Tibial nerve (tissue), 4 donors: ENCODE measurements around the gene CA11.
A peak's percentile ranks its signal among the peaks of the same experiment; 100 is the strongest.

Experiments
- EP300 ChIP-seq, 2 donors: sonication (generic); formaldehyde crosslinking; IDR thresholded peaks; one replicate each; pipeline ENCODE4 v1.6.1; 2017; ENCODE audit warnings: antibody characterized with exemption in 2 of 2, mild to moderate bottlenecking in 1 of 2
- POLR2A ChIP-seq, 2 donors: fragments of 450-650 bp; IDR thresholded peaks; one replicate each; pipeline ENCODE4 v1.6.1; 2017; ENCODE audit warnings: antibody characterized with exemption in 2 of 2, mild to moderate bottlenecking in 2 of 2, moderate library complexity in 2 of 2
- TF ChIP-seq, protein P1 (sequence below), 5 experiments: fragments of 200-600 bp in 3 of 5; fragments of 450-650 bp in 2 of 5; sonication (generic) in 3 of 5; IDR thresholded peaks; one replicate each; pipeline ENCODE4 v1.5.1; 2016 to 2019; ENCODE audit warnings: antibody characterized with exemption in 5 of 5, mild to moderate bottlenecking in 3 of 5, moderate library complexity in 2 of 5

GRCh38 chr19:48635263-48635965 is 10.6 kb downstream of the CA11 start:
- TF ChIP-seq EP300 (IDR thresholded peaks at IDR 0.05) (peak in 1 of 2 donors; percentile 68), POLR2A (IDR thresholded peaks at IDR 0.05) (peak in 1 of 2 donors; percentile 85)
- TF ChIP-seq, protein P1, sequence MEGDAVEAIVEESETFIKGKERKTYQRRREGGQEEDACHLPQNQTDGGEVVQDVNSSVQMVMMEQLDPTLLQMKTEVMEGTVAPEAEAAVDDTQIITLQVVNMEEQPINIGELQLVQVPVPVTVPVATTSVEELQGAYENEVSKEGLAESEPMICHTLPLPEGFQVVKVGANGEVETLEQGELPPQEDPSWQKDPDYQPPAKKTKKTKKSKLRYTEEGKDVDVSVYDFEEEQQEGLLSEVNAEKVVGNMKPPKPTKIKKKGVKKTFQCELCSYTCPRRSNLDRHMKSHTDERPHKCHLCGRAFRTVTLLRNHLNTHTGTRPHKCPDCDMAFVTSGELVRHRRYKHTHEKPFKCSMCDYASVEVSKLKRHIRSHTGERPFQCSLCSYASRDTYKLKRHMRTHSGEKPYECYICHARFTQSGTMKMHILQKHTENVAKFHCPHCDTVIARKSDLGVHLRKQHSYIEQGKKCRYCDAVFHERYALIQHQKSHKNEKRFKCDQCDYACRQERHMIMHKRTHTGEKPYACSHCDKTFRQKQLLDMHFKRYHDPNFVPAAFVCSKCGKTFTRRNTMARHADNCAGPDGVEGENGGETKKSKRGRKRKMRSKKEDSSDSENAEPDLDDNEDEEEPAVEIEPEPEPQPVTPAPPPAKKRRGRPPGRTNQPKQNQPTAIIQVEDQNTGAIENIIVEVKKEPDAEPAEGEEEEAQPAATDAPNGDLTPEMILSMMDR (IDR thresholded peaks at IDR 0.05): no peak
